22Rv1 (cell line): ENCODE results near the gene SAMD8.
"Not testable (repeated sequence)": the region's sequence is repeated elsewhere in the genome, so short reads cannot be mapped to it uniquely, and the experiment has no call there.

Source experiments
- CTCF ChIP-seq: fragments of 450-650 bp; IDR thresholded peaks from 2 replicates; pipeline ENCODE4 v1.5.1; 2017; ENCODE audit warnings: mild to moderate bottlenecking
- ZFX ChIP-seq: fragments of 450-650 bp; IDR thresholded peaks from 2 replicates; pipeline ENCODE4 v1.6.1; 2017; ENCODE audit warnings: antibody characterized with exemption, borderline replicate concordance

- TF ChIP-seq CTCF, ZFX: not testable (repeated sequence)
Measured at GRCh38 chr10:75119444-75120066, 8.1 kb downstream of the SAMD8 start.
